Mesendoderm (in vitro differentiated cells): ENCODE results near the gene OR2C3. TPM values are rescaled to one million over a fixed set of nuclear protein-coding genes. Genes with fewer than 3 reads are reported as not detected.
A peak's percentile ranks its signal among the peaks of the same experiment; 100 is the strongest.

Source experiments
- DNase-seq: peaks from one replicate; pipeline ENCODE4 v3.0.0; 2013
- H2AK5ac ChIP-seq: 2 replicates; pipeline ENCODE4 v1.6.1; 2013; ENCODE audit warnings: low read length, inconsistent platforms
- H2BK120ac ChIP-seq: 2 replicates; pipeline ENCODE4 v1.6.1; 2013; ENCODE audit warnings: low read depth, mild to moderate bottlenecking, low read length, moderate library complexity, mixed read lengths
- H2BK15ac ChIP-seq: replicated peaks from 2 replicates; pipeline ENCODE4 v1.6.1; 2013; ENCODE audit warnings: low read depth, mild to moderate bottlenecking, moderate library complexity
- H2BK5ac ChIP-seq: 2 replicates; pipeline ENCODE4 v1.6.1; 2013; ENCODE audit warnings: low read length, inconsistent platforms
- H3K18ac ChIP-seq: 2 replicates; pipeline ENCODE4 v1.6.1; 2013; ENCODE audit warnings: mild to moderate bottlenecking, low read length, mixed read lengths
- H3K23ac ChIP-seq: one replicate; pipeline ENCODE4 v1.6.1; 2013; ENCODE audit warnings: low read length
- H3K27ac ChIP-seq: 2 replicates; pipeline ENCODE4 v1.5.1; 2013; ENCODE audit warnings: low read depth, mild to moderate bottlenecking, inconsistent platforms, low read length, moderate library complexity
- H3K27me3 ChIP-seq: 2 replicates; pipeline ENCODE4 v1.6.1; 2013; ENCODE audit warnings: low read length, control low read depth, mild to moderate bottlenecking, inconsistent platforms; ENCODE audit not compliant: insufficient read depth, poor library complexity
- H3K36me3 ChIP-seq: 2 replicates; pipeline ENCODE4 v1.6.1; 2013; ENCODE audit warnings: low read length, inconsistent platforms; ENCODE audit not compliant: control insufficient read depth, insufficient read depth
- H3K4ac ChIP-seq: one replicate; pipeline ENCODE4 v1.6.1; 2013; ENCODE audit warnings: low read depth, mild to moderate bottlenecking, low read length, moderate library complexity
- H3K4me1 ChIP-seq: 2 replicates; pipeline ENCODE4 v1.6.1; 2013; ENCODE audit warnings: low read depth, low read length, inconsistent platforms; ENCODE audit not compliant: control insufficient read depth
- H3K4me2 ChIP-seq: 2 replicates; pipeline ENCODE4 v1.6.1; 2013; ENCODE audit warnings: low read length
- H3K4me3 ChIP-seq: 2 replicates; pipeline ENCODE4 v1.5.1; 2013; ENCODE audit warnings: mild to moderate bottlenecking, low read length
- H3K56ac ChIP-seq: one replicate; pipeline ENCODE4 v1.6.1; 2013; ENCODE audit warnings: low read length
- H3K79me1 ChIP-seq: 2 replicates; pipeline ENCODE4 v1.6.1; 2013; ENCODE audit warnings: low read length, inconsistent platforms
- H3K79me2 ChIP-seq: 2 replicates; pipeline ENCODE4 v1.6.1; 2013; ENCODE audit warnings: mild to moderate bottlenecking, low read length; ENCODE audit not compliant: control insufficient read depth, insufficient read depth
- H3K9ac ChIP-seq: 2 replicates; pipeline ENCODE4 v1.6.1; 2013; ENCODE audit warnings: low read length, inconsistent platforms
- H4K5ac ChIP-seq: one replicate; pipeline ENCODE4 v1.6.1; 2013; ENCODE audit warnings: low read length
- H4K8ac ChIP-seq: one replicate; pipeline ENCODE4 v1.6.1; 2013; ENCODE audit warnings: low read depth, mild to moderate bottlenecking, control low read depth, low read length, moderate library complexity
- WGBS: extraction: QIAGEN DNeasy Blood & Tissue Kit; methylation state at CpG from one replicate; pipeline ENCODE4 v1.1.7; 2013; ENCODE audit warnings: low lambda C conversion rate, missing lambda C conversion rate; ENCODE audit not compliant: insufficient coverage; ENCODE audit errors: extremely low coverage; 5-methylcytosine and 5-hydroxymethylcytosine counted together
- polyA plus RNA-seq, 2 experiments: library from polyadenylated mRNA; stranded (reverse); fragments of 200-250 nt; gene quantifications; one replicate each; pipeline ENCODE4 v1.2.3, GENCODE V29; 2013

Gene OR2C3
- polyA plus RNA-seq (2013, experiment 1 of 2): not detected
- polyA plus RNA-seq (2013, experiment 2 of 2): not detected

- H2BK15ac ChIP-seq: no peak within 1 kb of the TSS
- H3K4ac ChIP-seq: no peak within 1 kb of the TSS
- H2AK5ac ChIP-seq: no peak within 1 kb of the TSS
- no peak within 1 kb of the TSS for H3K9ac ChIP-seq
- no peak within 1 kb of the TSS for H3K4me3 ChIP-seq
- H3K27me3 ChIP-seq: no peaks in the 10 kb centered on the region
- no peak for DNase-seq
- no peaks in the 10 kb centered on the region for H3K79me2 ChIP-seq
- H3K27ac ChIP-seq: no peak within 1 kb of the TSS
- H3K23ac ChIP-seq: no peak within 1 kb of the TSS
- no peak within 1 kb of the TSS for H2BK120ac ChIP-seq
- no peak within 1 kb of the TSS for H3K4me2 ChIP-seq
- no peaks in the 10 kb centered on the region for H3K36me3 ChIP-seq
- WGBS: no CpG with 5 or more reads among the region's 2 CpGs
- H4K8ac ChIP-seq: no peak within 1 kb of the TSS
- no peak within 1 kb of the TSS for H2BK5ac ChIP-seq
- H4K5ac ChIP-seq: no peak within 1 kb of the TSS
- H3K56ac ChIP-seq: no peak within 1 kb of the TSS
- no peaks in the 10 kb centered on the region for H3K79me1 ChIP-seq
- H3K18ac ChIP-seq: no peak within 1 kb of the TSS
- no peaks in the 10 kb centered on the region for H3K4me1 ChIP-seq
These were observed at the start of gene OR2C3 for GRCh38 chr1:247536340-247536739. TSS of gene OR2C3 (minus strand) at chr1:247536440. CDS start at chr1:247532511, 3,929 bp downstream.

GRCh38 chr1:247578946-247579460 lies 42.8 kb upstream of the OR2C3 start:
- Histone ChIP-seq H3K4me1 (no peaks in the 10 kb centered on the region), H3K27ac (no peak overlapping the region), H2AK5ac (no peak overlapping the region), H3K9ac (no peak overlapping the region), H3K23ac (no peak overlapping the region), H2BK15ac (no peak overlapping the region), H3K4me3 (no peak overlapping the region), H3K27me3 (no peaks in the 10 kb centered on the region), H3K79me2 (no peaks in the 10 kb centered on the region), H3K4me2 (no peak overlapping the region), H3K18ac (no peak overlapping the region), H2BK120ac (no peak overlapping the region), H3K56ac (no peak overlapping the region), H4K8ac (no peak overlapping the region), H4K5ac (no peak overlapping the region), H2BK5ac (no peak overlapping the region), H3K36me3 (no peaks in the 10 kb centered on the region), H3K4ac (no peak overlapping the region), H3K79me1 (no peaks in the 10 kb centered on the region)
- DNase-seq: no peak
- no CpG with 5 or more reads among the region's 5 CpGs for WGBS

GRCh38 chr1:247576514-247576913 lies 40.3 kb upstream of the OR2C3 start:
- Histone ChIP-seq H2BK5ac (no peak overlapping the region), H4K5ac (no peak overlapping the region), H3K36me3 (no peaks in the 10 kb centered on the region), H2AK5ac (no peak overlapping the region), H3K4ac (no peak overlapping the region), H3K4me2 (no peak overlapping the region), H4K8ac (no peak overlapping the region), H3K4me1 (no peaks in the 10 kb centered on the region), H3K79me2 (no peaks in the 10 kb centered on the region), H2BK15ac (no peak overlapping the region), H2BK120ac (no peak overlapping the region), H3K27me3 (no peaks in the 10 kb centered on the region), H3K4me3 (no peak overlapping the region), H3K56ac (no peak overlapping the region), H3K18ac (no peak overlapping the region), H3K9ac (no peak overlapping the region), H3K27ac (no peak overlapping the region), H3K23ac (no peak overlapping the region), H3K79me1 (no peaks in the 10 kb centered on the region)
- DNase-seq: peak; percentile 16
- no CpG with 5 or more reads among the region's 3 CpGs for WGBS

- H2BK15ac ChIP-seq: no peak overlapping the region
- no peaks in the 10 kb centered on the region for H3K36me3 ChIP-seq
- H3K4me3 ChIP-seq: no peak overlapping the region
- H4K5ac ChIP-seq: no peak overlapping the region
- H3K4me1 ChIP-seq: no peaks in the 10 kb centered on the region
- no peak overlapping the region for H3K4ac ChIP-seq
- H3K79me1 ChIP-seq: no peaks in the 10 kb centered on the region
- no peak for DNase-seq
- no peaks in the 10 kb centered on the region for H3K27me3 ChIP-seq
- H4K8ac ChIP-seq: no peak overlapping the region
- H2BK120ac ChIP-seq: no peak overlapping the region
- H3K27ac ChIP-seq: no peak overlapping the region
- H3K56ac ChIP-seq: no peak overlapping the region
- no peak overlapping the region for H2AK5ac ChIP-seq
- H3K18ac ChIP-seq: no peak overlapping the region
- H3K4me2 ChIP-seq: no peak overlapping the region
- H3K79me2 ChIP-seq: no peaks in the 10 kb centered on the region
- no peak overlapping the region for H3K9ac ChIP-seq
- H2BK5ac ChIP-seq: no peak overlapping the region
- H3K23ac ChIP-seq: no peak overlapping the region
These were observed 38.4 kb upstream of the OR2C3 start for GRCh38 chr1:247574664-247575063.

GRCh38 chr1:247574236-247574635 lies 38.0 kb upstream of the OR2C3 start:
- H3K79me1 ChIP-seq: no peaks in the 10 kb centered on the region
- no peaks in the 10 kb centered on the region for H3K36me3 ChIP-seq
- H3K27me3 ChIP-seq: no peaks in the 10 kb centered on the region
- no peak overlapping the region for H3K4me2 ChIP-seq
- H2BK5ac ChIP-seq: no peak overlapping the region
- H3K56ac ChIP-seq: no peak overlapping the region
- H3K27ac ChIP-seq: no peak overlapping the region
- H4K8ac ChIP-seq: no peak overlapping the region
- H3K4ac ChIP-seq: no peak overlapping the region
- H3K4me3 ChIP-seq: no peak overlapping the region
- H3K9ac ChIP-seq: no peak overlapping the region
- H3K18ac ChIP-seq: no peak overlapping the region
- H2AK5ac ChIP-seq: no peak overlapping the region
- WGBS: no CpG with 5 or more reads among the region's 1 CpG
- no peak overlapping the region for H4K5ac ChIP-seq
- DNase-seq: no peak
- H2BK15ac ChIP-seq: no peak overlapping the region
- no peaks in the 10 kb centered on the region for H3K79me2 ChIP-seq
- no peak overlapping the region for H3K23ac ChIP-seq
- H2BK120ac ChIP-seq: no peak overlapping the region
- no peaks in the 10 kb centered on the region for H3K4me1 ChIP-seq

- no peaks in the 10 kb centered on the region for H3K36me3 ChIP-seq
- no peak overlapping the region for H3K4me2 ChIP-seq
- no peak overlapping the region for H3K23ac ChIP-seq
- no peaks in the 10 kb centered on the region for H3K79me1 ChIP-seq
- no peak overlapping the region for H2BK5ac ChIP-seq
- H3K27ac ChIP-seq: no peak overlapping the region
- no peak overlapping the region for H3K4ac ChIP-seq
- H3K18ac ChIP-seq: no peak overlapping the region
- H3K56ac ChIP-seq: no peak overlapping the region
- H3K9ac ChIP-seq: no peak overlapping the region
- DNase-seq: no peak
- no peaks in the 10 kb centered on the region for H3K79me2 ChIP-seq
- no peak overlapping the region for H4K8ac ChIP-seq
- H2AK5ac ChIP-seq: no peak overlapping the region
- H2BK15ac ChIP-seq: no peak overlapping the region
- H3K4me3 ChIP-seq: no peak overlapping the region
- no peak overlapping the region for H4K5ac ChIP-seq
- no peaks in the 10 kb centered on the region for H3K27me3 ChIP-seq
- H3K4me1 ChIP-seq: no peaks in the 10 kb centered on the region
- WGBS: no CpG with 5 or more reads among the region's 9 CpGs
- no peak overlapping the region for H2BK120ac ChIP-seq
These were observed 26.0 kb upstream of the OR2C3 start for GRCh38 chr1:247562198-247562597.
